HEK293T (cell line): ENCODE data around the gene PPP4R4.

Source experiments
- ARNT ChIP-seq: fragments of 450-650 bp; IDR thresholded peaks from 2 replicates; pipeline ENCODE4 v1.6.1; 2017; ENCODE audit warnings: mild to moderate bottlenecking
- BHLHE40 ChIP-seq: fragments of 450-650 bp; IDR thresholded peaks from 2 replicates; pipeline ENCODE4 v1.6.1; 2016; ENCODE audit warnings: mild to moderate bottlenecking, moderate library complexity, borderline replicate concordance
- CTBP1 ChIP-seq: fragments of 450-650 bp; IDR thresholded peaks from 2 replicates; pipeline ENCODE4 v1.6.1; 2016; ENCODE audit warnings: borderline replicate concordance
- FOXM1 ChIP-seq: fragments of 450-650 bp; IDR thresholded peaks from 2 replicates; pipeline ENCODE4 v1.6.1; 2017; ENCODE audit warnings: mild to moderate bottlenecking, borderline replicate concordance
- HDGF ChIP-seq: fragments of 450-650 bp; IDR thresholded peaks from 2 replicates; pipeline ENCODE4 v1.6.1; 2017; ENCODE audit warnings: antibody characterized with exemption, borderline replicate concordance
- L3MBTL2 ChIP-seq: fragments of 450-650 bp; conservative IDR thresholded peaks from 2 replicates; pipeline ENCODE4 v1.6.1; 2016; ENCODE audit warnings: mild to moderate bottlenecking
- LEF1 ChIP-seq: fragments of 450-650 bp; IDR thresholded peaks from 2 replicates; pipeline ENCODE4 v1.6.1; 2017; ENCODE audit warnings: mild to moderate bottlenecking, borderline replicate concordance
- NFRKB ChIP-seq: fragments of 450-650 bp; IDR thresholded peaks from 2 replicates; pipeline ENCODE4 v1.6.1; 2016; ENCODE audit warnings: mild to moderate bottlenecking, moderate library complexity
- SP1 ChIP-seq: fragments of 450-650 bp; IDR thresholded peaks from 2 replicates; pipeline ENCODE4 v1.6.1; 2017
- SUZ12 ChIP-seq: fragments of 450-650 bp; IDR thresholded peaks from 2 replicates; pipeline ENCODE4 v1.6.1; 2016; ENCODE audit warnings: mild to moderate bottlenecking
- TARDBP ChIP-seq: fragments of 450-650 bp; IDR thresholded peaks from 2 replicates; pipeline ENCODE4 v1.6.1; 2016
- ZNF384 ChIP-seq: fragments of 450-650 bp; IDR thresholded peaks from 2 replicates; pipeline ENCODE4 v1.6.1; 2016

- no peak for TF ChIP-seq BHLHE40
- no peak for TF ChIP-seq ARNT
- no peak for TF ChIP-seq SUZ12
- no peak for TF ChIP-seq CTBP1
- TF ChIP-seq SP1 = no peak
- no peak for TF ChIP-seq HDGF
- no peak for TF ChIP-seq ZNF384
- no peak for TF ChIP-seq NFRKB
- no peak for TF ChIP-seq FOXM1
- no peak for TF ChIP-seq L3MBTL2
- TF ChIP-seq TARDBP = no peak
- no peak for TF ChIP-seq LEF1
Observed at GRCh38 chr14:94165744-94166143, 8.4 kb upstream of the PPP4R4 start.
